PC-9 (cell line): ENCODE measurements around the gene DNAH12. TPM values are rescaled to one million over a fixed set of nuclear protein-coding genes. Genes with fewer than 3 reads are reported as not detected.
"Not testable (repeated sequence)": the region's sequence is repeated elsewhere in the genome, so short reads cannot be mapped to it uniquely, and the experiment has no call there.

Experiments used
- BruUV-seq: library from RNA; stranded (reverse); fragments of 400-500 nt; replicated peaks from 2 replicates; lab custom pipeline; 2021; lab: Mats Ljungman, UMichigan
- CTCF ChIA-PET: fragments of 300-600 bp; sonication (Branson Sonifier 250); formaldehyde crosslinking; loops from one replicate; lab custom pipeline; 2022; ENCODE audit warnings: antibody characterized with exemption; lab: Charles Lee
- POLR2A ChIA-PET: fragments of 300-600 bp; sonication (Branson Sonifier 250); formaldehyde crosslinking; loops from one replicate; lab custom pipeline; 2022; ENCODE audit warnings: antibody characterized with exemption; ENCODE audit not compliant: unreplicated experiment; lab: Charles Lee
- DNase-seq, 2 experiments: peaks; one replicate each; pipeline versions ENCODE4 v3.0.0 to v3.0.0-alpha.2; 2015 to 2022; ENCODE audit warnings: mixed read lengths in 1 of 2
- H2AFZ ChIP-seq: fragments of 200-600 bp; sonication (generic); 2 replicates; pipeline ENCODE4 v1.8.1; 2017; ENCODE audit warnings: antibody characterized with exemption
- H3F3A ChIP-seq: fragments of 200-600 bp; sonication (generic); 2 replicates; pipeline ENCODE4 v1.8.1; 2017; ENCODE audit warnings: antibody characterized with exemption, mild to moderate bottlenecking, low read depth; ENCODE audit not compliant: insufficient read depth
- H3K27ac ChIP-seq: fragments of 200-600 bp; sonication (generic); 2 replicates; pipeline ENCODE4 v1.6.1; 2016; ENCODE audit warnings: mixed run types
- H3K27me3 ChIP-seq: fragments of 200-600 bp; sonication (generic); 2 replicates; pipeline ENCODE4 v1.6.1; 2016; ENCODE audit warnings: low read depth, mixed run types; ENCODE audit not compliant: insufficient read depth
- H3K36me3 ChIP-seq: fragments of 200-600 bp; sonication (generic); 2 replicates; pipeline ENCODE4 v1.6.1; 2016; ENCODE audit warnings: low read depth, mixed run types
- H3K4me1 ChIP-seq: fragments of 200-600 bp; sonication (generic); replicated peaks from 2 replicates; pipeline ENCODE4 v1.6.1; 2016; ENCODE audit warnings: mixed run types; ENCODE audit not compliant: insufficient read depth
- H3K4me2 ChIP-seq: fragments of 200-600 bp; sonication (generic); 2 replicates; pipeline ENCODE4 v1.6.1; 2017; ENCODE audit warnings: mixed run types
- H3K4me3 ChIP-seq: fragments of 200-600 bp; sonication (generic); 2 replicates; pipeline ENCODE4 v1.6.1; 2016; ENCODE audit warnings: mixed run types
- H3K79me2 ChIP-seq: fragments of 200-600 bp; sonication (generic); 2 replicates; pipeline ENCODE4 v1.6.1; 2017; ENCODE audit warnings: low read depth, mixed run types
- H3K9me2 ChIP-seq: fragments of 200-600 bp; sonication (generic); 2 replicates; pipeline ENCODE4 v1.8.1; 2017; ENCODE audit warnings: mild to moderate bottlenecking; ENCODE audit not compliant: insufficient read depth
- H3K9me3 ChIP-seq: fragments of 200-600 bp; sonication (generic); 2 replicates; pipeline ENCODE4 v1.8.1; 2016; ENCODE audit warnings: low read depth; ENCODE audit not compliant: insufficient read depth
- H4K20me1 ChIP-seq: fragments of 200-600 bp; sonication (generic); 2 replicates; pipeline ENCODE4 v1.8.1; 2017; ENCODE audit not compliant: insufficient read depth
- EZH2 ChIP-seq: fragments of 200-600 bp; sonication (generic); IDR thresholded peaks from 2 replicates; pipeline ENCODE4 v1.8.0; 2017; ENCODE audit warnings: antibody characterized with exemption, low read depth
- intact Hi-C: fragments of 100-400 bp; cut with micrococcal nuclease; formaldehyde crosslinking; loops from one replicate; pipeline ENCODE4 v1.10.0; 2022; ENCODE audit not compliant: unreplicated experiment
- total RNA-seq: library from RNA; stranded (reverse); gene quantifications from 2 replicates; pipeline ENCODE4 v1.2.3, GENCODE V29; 2021
- TF ChIP-seq, protein P1 (sequence below): fragments of 200-600 bp; sonication (generic); conservative IDR thresholded peaks from 2 replicates; pipeline ENCODE4 v1.6.1; 2017; ENCODE audit warnings: mixed run types, antibody characterized with exemption, mild to moderate bottlenecking, moderate library complexity

The DNAH12 gene
- total RNA-seq, 1 experiment from 2014 or later = 0.22 TPM

DNA sequence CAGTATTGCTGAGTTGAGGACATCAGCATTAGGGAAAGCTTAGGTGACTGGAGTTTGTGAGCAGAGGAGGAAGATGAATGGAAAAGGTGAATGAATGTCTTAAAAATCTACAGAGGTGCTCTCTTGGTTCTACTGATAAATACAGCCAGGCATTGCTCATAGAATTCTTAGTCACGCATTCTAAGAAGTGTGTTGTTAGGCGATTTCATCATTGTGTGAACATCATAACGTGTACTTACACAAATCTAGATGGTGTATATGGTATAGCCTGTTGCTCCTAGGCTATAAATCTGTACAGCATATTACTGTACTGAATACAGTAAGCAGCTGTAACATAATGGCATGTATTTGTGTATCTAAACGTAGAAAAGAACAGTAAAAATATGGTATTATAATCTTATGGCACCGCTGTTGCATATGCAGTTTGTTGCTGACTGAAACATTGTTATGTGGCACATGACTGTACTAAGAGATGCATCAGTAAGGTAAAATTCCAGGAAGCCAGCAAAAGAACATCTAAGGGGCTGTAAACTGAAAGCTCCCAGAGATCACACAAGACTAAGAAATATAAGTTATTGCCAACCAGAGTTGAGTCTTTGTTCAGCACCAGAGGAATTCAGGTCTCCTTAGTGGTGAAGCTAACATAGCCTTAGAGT lies 208.7 kb downstream of the DNAH12 start:
- H3K4me1 ChIP-seq = no peaks in the 10 kb centered on the region
- TF ChIP-seq EZH2 = no peak
- TF ChIP-seq, protein P1, sequence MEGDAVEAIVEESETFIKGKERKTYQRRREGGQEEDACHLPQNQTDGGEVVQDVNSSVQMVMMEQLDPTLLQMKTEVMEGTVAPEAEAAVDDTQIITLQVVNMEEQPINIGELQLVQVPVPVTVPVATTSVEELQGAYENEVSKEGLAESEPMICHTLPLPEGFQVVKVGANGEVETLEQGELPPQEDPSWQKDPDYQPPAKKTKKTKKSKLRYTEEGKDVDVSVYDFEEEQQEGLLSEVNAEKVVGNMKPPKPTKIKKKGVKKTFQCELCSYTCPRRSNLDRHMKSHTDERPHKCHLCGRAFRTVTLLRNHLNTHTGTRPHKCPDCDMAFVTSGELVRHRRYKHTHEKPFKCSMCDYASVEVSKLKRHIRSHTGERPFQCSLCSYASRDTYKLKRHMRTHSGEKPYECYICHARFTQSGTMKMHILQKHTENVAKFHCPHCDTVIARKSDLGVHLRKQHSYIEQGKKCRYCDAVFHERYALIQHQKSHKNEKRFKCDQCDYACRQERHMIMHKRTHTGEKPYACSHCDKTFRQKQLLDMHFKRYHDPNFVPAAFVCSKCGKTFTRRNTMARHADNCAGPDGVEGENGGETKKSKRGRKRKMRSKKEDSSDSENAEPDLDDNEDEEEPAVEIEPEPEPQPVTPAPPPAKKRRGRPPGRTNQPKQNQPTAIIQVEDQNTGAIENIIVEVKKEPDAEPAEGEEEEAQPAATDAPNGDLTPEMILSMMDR = no peak
- ChIA-PET POLR2A (no interaction called here), CTCF (no interaction called here)
- no peaks in the 10 kb centered on the region for H3K9me3 ChIP-seq
- H3K9me2 ChIP-seq = no peaks in the 10 kb centered on the region
- H3K27ac ChIP-seq = no peak overlapping the region
- DNase-seq = no peak
- H3F3A ChIP-seq = no peaks in the 10 kb centered on the region
- H4K20me1 ChIP-seq = no peaks in the 10 kb centered on the region
- H3K79me2 ChIP-seq = no peaks in the 10 kb centered on the region
- intact Hi-C loops = no loop called here
- H3K4me2 ChIP-seq = no peak overlapping the region
- no TSS peak for BruUV-seq
- H3K4me3 ChIP-seq = no peak overlapping the region
- no peak overlapping the region for H2AFZ ChIP-seq
- H3K36me3 ChIP-seq = no peaks in the 10 kb centered on the region
- no peaks in the 10 kb centered on the region for H3K27me3 ChIP-seq

DNA sequence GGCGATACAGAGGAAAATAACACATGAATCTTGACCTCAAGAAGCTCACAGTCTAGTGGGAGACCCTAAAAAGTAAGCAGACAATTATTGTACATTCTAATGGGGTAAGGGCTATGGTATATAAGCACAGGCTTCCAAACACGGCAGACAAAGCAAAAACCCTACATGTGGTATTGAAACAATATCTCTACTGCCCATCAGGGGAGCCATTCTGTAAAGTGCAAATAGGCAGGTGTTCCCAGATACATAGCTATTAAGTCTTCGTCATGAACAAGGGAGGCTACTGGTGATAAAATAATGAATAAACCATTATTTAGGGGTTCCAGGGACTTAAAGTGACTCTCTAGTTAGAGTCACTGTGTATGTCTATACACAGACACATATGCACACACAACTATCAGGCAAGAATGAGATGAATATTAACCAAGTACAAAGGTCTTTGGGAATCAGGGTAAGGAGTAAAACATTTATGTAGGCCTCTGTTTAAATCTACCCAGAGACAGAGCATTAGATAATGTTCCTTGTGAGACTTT lies 213.0 kb downstream of the DNAH12 start:
- H4K20me1 ChIP-seq = no peaks in the 10 kb centered on the region
- no peaks in the 10 kb centered on the region for H3K9me2 ChIP-seq
- H3K79me2 ChIP-seq = no peaks in the 10 kb centered on the region
- ChIA-PET POLR2A (interaction anchor here (0.6 kb wide), 1 partner anchor 449 kb away, joined by 6 read pairs; no protein-coding TSS in a partner anchor), CTCF (no interaction called here)
- no peaks in the 10 kb centered on the region for H3K4me1 ChIP-seq
- no peaks in the 10 kb centered on the region for H3F3A ChIP-seq
- H3K4me2 ChIP-seq = no peak overlapping the region
- no peaks in the 10 kb centered on the region for H3K27me3 ChIP-seq
- no TSS peak for BruUV-seq
- intact Hi-C loops = no loop called here
- DNase-seq = no peak
- no peak for TF ChIP-seq EZH2
- H3K27ac ChIP-seq = no peak overlapping the region
- H2AFZ ChIP-seq = no peak overlapping the region
- no peaks in the 10 kb centered on the region for H3K36me3 ChIP-seq
- H3K9me3 ChIP-seq = no peaks in the 10 kb centered on the region
- no peak overlapping the region for H3K4me3 ChIP-seq

DNA sequence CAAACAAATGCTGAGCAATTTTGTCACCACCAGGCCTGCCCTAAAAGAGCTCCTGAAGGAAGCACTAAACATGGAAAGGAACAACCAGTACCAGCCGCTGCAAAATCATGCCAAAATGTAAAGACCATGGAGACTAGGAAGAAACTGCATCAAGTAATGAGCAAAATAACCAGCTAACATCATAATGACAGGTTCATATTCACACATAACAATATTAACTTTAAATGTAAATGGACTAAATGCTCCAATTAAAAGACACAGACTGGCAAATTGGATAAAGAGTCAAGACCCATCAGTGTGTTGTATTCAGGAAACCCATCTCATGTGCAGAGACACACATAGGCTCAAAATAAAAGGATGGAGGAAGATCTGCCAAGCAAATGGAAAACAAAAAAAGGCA lies 217.6 kb downstream of the DNAH12 start:
- POLR2A ChIA-PET, H3K4me1 ChIP-seq, H3K9me3 ChIP-seq, H3K4me2 ChIP-seq, DNase-seq, BruUV-seq, H3K4me3 ChIP-seq, H3K79me2 ChIP-seq, H2AFZ ChIP-seq, intact Hi-C loops, H3F3A ChIP-seq, H4K20me1 ChIP-seq, H3K36me3 ChIP-seq, H3K27me3 ChIP-seq, CTCF ChIA-PET, H3K27ac ChIP-seq, H3K9me2 ChIP-seq: not testable (repeated sequence)

DNA sequence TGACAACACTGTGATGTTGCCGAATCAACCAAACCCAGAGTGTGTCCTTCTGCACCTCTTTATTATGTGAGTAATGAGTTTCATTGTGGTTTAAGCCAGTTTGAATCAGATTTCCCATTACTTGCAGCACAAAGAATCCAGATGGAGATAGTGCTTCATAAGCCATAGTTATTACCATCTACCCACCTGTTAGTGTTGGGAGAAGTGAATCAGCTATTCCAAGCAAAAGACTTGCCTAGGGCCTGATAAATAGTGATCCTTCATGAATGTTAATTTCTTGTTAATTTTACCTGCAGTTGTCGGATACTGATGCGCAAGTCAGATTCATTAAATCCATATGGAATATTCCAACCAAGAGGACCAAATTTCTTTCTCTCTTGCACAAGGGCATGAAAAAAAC lies 229.9 kb downstream of the DNAH12 start:
- Histone ChIP-seq H4K20me1 (no peaks in the 10 kb centered on the region), H3K27ac (no peak overlapping the region), H3K36me3 (no peaks in the 10 kb centered on the region), H2AFZ (no peak overlapping the region), H3K4me1 (no peaks in the 10 kb centered on the region), H3F3A (no peaks in the 10 kb centered on the region), H3K79me2 (no peaks in the 10 kb centered on the region), H3K4me2 (no peak overlapping the region), H3K9me2 (no peaks in the 10 kb centered on the region), H3K9me3 (0 out of 2 replicates have a peak, but pooled peaks cover 5% of the 10 kb centered on the region), H3K27me3 (no peaks in the 10 kb centered on the region), H3K4me3 (no peak overlapping the region)
- intact Hi-C loops = no loop called here
- DNase-seq = no peak
- ChIA-PET POLR2A (no interaction called here), CTCF (no interaction called here)
- TF ChIP-seq, protein P1 = no peak
- TF ChIP-seq EZH2 = no peak
- BruUV-seq = no TSS peak
